Right renal pelvis (tissue), 4 donors: ENCODE measurements around the gene RPL27. TPM values are rescaled to one million over a fixed set of nuclear protein-coding genes. Genes with fewer than 3 reads are reported as not detected.

Experiments used
- DNase-seq, 4 donors: peaks; one replicate each; pipeline ENCODE4 v3.0.0-alpha.2; 2013; ENCODE audit warnings: low read depth in 4 of 4, low spot score in 3 of 4, missing footprints in 1 of 4
- polyA plus RNA-seq, 4 donors: library from polyadenylated mRNA; unstranded; fragments of 120-200 nt; gene quantifications; one replicate each; pipeline ENCODE4 v1.2.1, GENCODE V29; 2013; ENCODE audit not compliant: insufficient read length in 4 of 4

RPL27 gene
- polyA plus RNA-seq, 4 donors: 1,352 to 1,628 (median 1,460) TPM

- DNase-seq: no peak
These were observed 43.9 kb downstream of the RPL27 start for GRCh38 chr17:43042025-43042628.

GRCh38 chr17:43043307-43043706, 45.1 kb downstream of the RPL27 start:
- no peak for DNase-seq

DNA sequence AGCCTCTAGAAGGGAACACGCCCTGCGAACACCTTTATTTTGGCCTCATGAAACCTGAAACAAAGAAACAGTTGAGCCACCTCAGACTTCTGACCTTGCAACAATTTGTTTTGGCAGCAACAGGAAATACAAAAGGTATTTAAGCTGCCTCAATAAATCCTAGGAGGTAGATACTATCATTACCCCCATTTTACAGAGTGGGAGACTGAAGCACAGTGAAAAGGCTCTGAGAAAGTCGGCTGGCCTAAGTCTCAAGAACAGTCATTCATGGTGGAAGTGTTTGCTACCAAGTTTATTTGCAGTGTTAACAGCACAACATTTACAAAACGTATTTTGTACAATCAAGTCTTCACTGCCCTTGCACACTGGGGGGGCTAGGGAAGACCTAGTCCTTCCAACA, 45.8 kb downstream of the RPL27 start:
- DNase-seq: no peak

DNA sequence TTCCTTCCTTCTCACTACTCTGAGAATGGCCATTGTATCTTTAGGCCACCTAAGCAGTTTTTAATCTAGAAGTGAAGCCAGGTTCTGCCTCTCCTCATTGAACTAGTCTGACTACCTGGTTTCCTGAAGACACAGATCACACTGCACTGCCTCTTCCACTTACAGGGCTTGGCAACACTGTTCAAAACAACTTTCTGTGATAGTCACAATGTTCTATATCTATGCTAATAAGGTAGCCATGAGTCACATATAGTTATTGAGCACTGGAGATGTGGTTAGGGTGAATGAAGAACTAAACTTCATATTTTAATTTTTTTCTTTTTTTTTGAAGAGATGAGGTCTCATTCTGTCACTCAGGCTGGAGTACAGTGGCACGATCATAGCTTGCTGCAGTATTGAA, 53.8 kb downstream of the RPL27 start:
- no peak for DNase-seq

Other genes starting within 250 kb of the RPL27 start
- 100 to 1,000 TPM; 104 to 113 (median 110) TPM for gene RAMP2, start 237.2 kb upstream of the RPL27 start, polyA plus RNA-seq
- gene VPS25, start 225.0 kb upstream of the RPL27 start, polyA plus RNA-seq: 10 to 100 TPM; 85.0 to 90.7 (median 88.9) TPM
- 10 to 100 TPM; 11.3 to 14.7 (median 12.2) TPM for gene WNK4, start 217.8 kb upstream of the RPL27 start, polyA plus RNA-seq
- 100 to 1,000 TPM; 166 to 178 (median 172) TPM for gene COA3, start 199.7 kb upstream of the RPL27 start, polyA plus RNA-seq
- gene CNTD1, start 199.6 kb upstream of the RPL27 start, polyA plus RNA-seq: 1 to 10 TPM; 1.7 to 3.1 (median 2.0) TPM
- gene BECN1, start 174.1 kb upstream of the RPL27 start, polyA plus RNA-seq: 10 to 100 TPM; 64.8 to 78.0 (median 69.2) TPM
- 100 to 1,000 TPM; 107 to 121 (median 119) TPM for gene PSME3, start 165.0 kb upstream of the RPL27 start, polyA plus RNA-seq
- 1 to 10 TPM in 3 of 4 donors, under 1 TPM in 1; 0.83 to 1.2 (median 1.2) TPM for gene AOC2, start 153.8 kb upstream of the RPL27 start, polyA plus RNA-seq
- 1 to 10 TPM; 5.3 to 7.5 (median 6.5) TPM for gene AOC3, start 147.2 kb upstream of the RPL27 start, polyA plus RNA-seq
- 1 to 10 TPM; 4.2 to 7.6 (median 4.9) TPM for gene G6PC1, start 97.6 kb upstream of the RPL27 start, polyA plus RNA-seq
- gene AARSD1, start 34.0 kb upstream of the RPL27 start, polyA plus RNA-seq: 10 to 100 TPM; 47.6 to 56.2 (median 52.2) TPM
- 1 to 10 TPM; 2.1 to 2.4 (median 2.2) TPM for gene PTGES3L, start 18.3 kb upstream of the RPL27 start, polyA plus RNA-seq
- gene RUNDC1, start 17.9 kb upstream of the RPL27 start, polyA plus RNA-seq: 10 to 100 TPM; 15.4 to 17.0 (median 15.8) TPM
- 10 to 100 TPM in 3 of 4 donors, 1 to 10 TPM in 1; 7.8 to 13.5 (median 10.6) TPM for gene IFI35, start 8.4 kb downstream of the RPL27 start, polyA plus RNA-seq
- gene VAT1, start 24.0 kb downstream of the RPL27 start, polyA plus RNA-seq: 100 to 1,000 TPM; 112 to 143 (median 120) TPM
- gene RND2, start 26.8 kb downstream of the RPL27 start, polyA plus RNA-seq: 1 to 10 TPM; 2.9 to 3.8 (median 3.6) TPM
- 10 to 100 TPM; 13.0 to 16.1 (median 15.5) TPM for gene BRCA1, start 126.9 kb downstream of the RPL27 start, polyA plus RNA-seq
- 100 to 1,000 TPM; 111 to 136 (median 130) TPM for gene NBR1, start 172.8 kb downstream of the RPL27 start, polyA plus RNA-seq
- 10 to 100 TPM; 13.6 to 20.1 (median 14.1) TPM for gene TMEM106A, start 213.5 kb downstream of the RPL27 start, polyA plus RNA-seq
- gene CCDC200, start 230.2 kb downstream of the RPL27 start, polyA plus RNA-seq: 1 to 10 TPM; 6.2 to 9.3 (median 7.2) TPM
- 1 to 10 TPM in 1 of 4 donors, under 1 TPM in 1, not detected in 2; 0.40 to 1.6 TPM for gene RNU2-1, start 235.6 kb downstream of the RPL27 start, polyA plus RNA-seq